Mucosa of descending colon (tissue), 3 donors: ENCODE measurements around the gene DLK2. TPM values are rescaled to one million over a fixed set of nuclear protein-coding genes. Genes with fewer than 3 reads are reported as not detected.
"Not testable (repeated sequence)": the region's sequence is repeated elsewhere in the genome, so short reads cannot be mapped to it uniquely, and the experiment has no call there.

ENCODE experiments used
- ATAC-seq: fragments of 200-7000 bp; cut with Tn5 transposase; one replicate; pipeline ENCODE4 v1.9.1; 2020; ENCODE audit warnings: mild to moderate bottlenecking, moderate library complexity
- DNase-seq, 3 donors: peaks; one replicate each; pipeline ENCODE4 v3.0.0-alpha.2; 2020
- H3K36me3 ChIP-seq: fragments of 200-600 bp; one replicate; pipeline ENCODE4 v1.8.0; 2021; ENCODE audit warnings: low read depth, mild to moderate bottlenecking
- H3K4me1 ChIP-seq: fragments of 200-600 bp; one replicate; pipeline ENCODE4 v1.8.0; 2021; ENCODE audit warnings: low read depth, mild to moderate bottlenecking
- H3K4me3 ChIP-seq: fragments of 200-600 bp; one replicate; pipeline ENCODE4 v1.8.0; 2021; ENCODE audit warnings: mild to moderate bottlenecking
- H3K9me3 ChIP-seq: fragments of 200-600 bp; one replicate; pipeline ENCODE4 v1.8.0; 2021; ENCODE audit warnings: mild to moderate bottlenecking
- intact Hi-C, 2 donors: fragments of 100-400 bp; cut with DNase I in 1 of 2; cut with micrococcal nuclease in 1 of 2; formaldehyde crosslinking; loops; one replicate each; pipeline versions ENCODE4 v1.11.0 to v1.11.1; 2022; cut with DNase I, micrococcal nuclease
- total RNA-seq, 3 donors: library from RNA; stranded (reverse); fragmentation: NEBNext Ultra II Directional in 2 of 3; extraction: Animal tissue kit (Norgen Biotek cat#: 25700) in 2 of 3; gene quantifications; one replicate each; pipeline versions ENCODE4 v1.2.1 to v1.2.4, GENCODE V29; 2021 to 2023
- TF ChIP-seq, protein P1 (sequence below): fragments of 200-600 bp; IDR thresholded peaks from one replicate; pipeline ENCODE4 v1.8.0; 2022; ENCODE audit warnings: antibody characterized with exemption, mild to moderate bottlenecking
- donor health status: DM: no; HTN: no; CAD: no; lungs with moderate emphysema.
- donor health status: DM: no; HTN: no; CAD: no.
- donor health status: DM: no; HTN: yes; CAD: no.

Gene DLK2
- total RNA-seq, 3 donors from 2014 or later, result 0.47 TPM; not detected in 2

- Histone ChIP-seq H3K4me3 (no peak overlapping the region), H3K9me3 (no peaks in the 10 kb centered on the region), H3K4me1 (peaks cover 11% of the 10 kb centered on the region), H3K36me3 (no peaks in the 10 kb centered on the region)
- DNase-seq, result no peak
- intact Hi-C loops, result no loop called here
- TF ChIP-seq, protein P1, sequence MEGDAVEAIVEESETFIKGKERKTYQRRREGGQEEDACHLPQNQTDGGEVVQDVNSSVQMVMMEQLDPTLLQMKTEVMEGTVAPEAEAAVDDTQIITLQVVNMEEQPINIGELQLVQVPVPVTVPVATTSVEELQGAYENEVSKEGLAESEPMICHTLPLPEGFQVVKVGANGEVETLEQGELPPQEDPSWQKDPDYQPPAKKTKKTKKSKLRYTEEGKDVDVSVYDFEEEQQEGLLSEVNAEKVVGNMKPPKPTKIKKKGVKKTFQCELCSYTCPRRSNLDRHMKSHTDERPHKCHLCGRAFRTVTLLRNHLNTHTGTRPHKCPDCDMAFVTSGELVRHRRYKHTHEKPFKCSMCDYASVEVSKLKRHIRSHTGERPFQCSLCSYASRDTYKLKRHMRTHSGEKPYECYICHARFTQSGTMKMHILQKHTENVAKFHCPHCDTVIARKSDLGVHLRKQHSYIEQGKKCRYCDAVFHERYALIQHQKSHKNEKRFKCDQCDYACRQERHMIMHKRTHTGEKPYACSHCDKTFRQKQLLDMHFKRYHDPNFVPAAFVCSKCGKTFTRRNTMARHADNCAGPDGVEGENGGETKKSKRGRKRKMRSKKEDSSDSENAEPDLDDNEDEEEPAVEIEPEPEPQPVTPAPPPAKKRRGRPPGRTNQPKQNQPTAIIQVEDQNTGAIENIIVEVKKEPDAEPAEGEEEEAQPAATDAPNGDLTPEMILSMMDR, result no peak
- ATAC-seq, result no peak
Measured at GRCh38 chr6:43428874-43429273, 26.5 kb downstream of the DLK2 start.

DNA sequence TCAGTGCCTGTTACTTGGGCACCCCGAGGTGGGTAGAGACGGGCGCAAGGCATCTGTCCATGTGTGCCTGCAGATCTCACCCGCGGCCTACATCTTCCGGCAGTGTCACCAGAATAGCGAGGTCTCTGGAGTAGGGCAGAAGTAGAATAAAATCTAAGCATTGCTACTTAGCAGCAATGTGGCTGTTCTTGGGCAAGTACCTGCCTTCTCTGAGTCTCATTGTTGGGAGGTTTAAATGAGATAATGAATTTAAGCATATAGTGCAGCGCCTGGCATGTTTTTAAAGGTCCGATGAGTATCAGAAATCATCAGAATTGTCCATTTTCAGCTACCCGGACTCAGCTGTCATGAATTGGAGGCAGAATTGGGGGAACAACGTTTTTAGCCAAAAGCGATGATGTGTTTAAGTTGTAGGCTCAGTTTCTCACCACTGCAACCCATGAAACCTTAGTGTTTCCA lies 27.2 kb downstream of the DLK2 start:
- TF ChIP-seq, protein P1, result no peak
- peaks cover 11% of the 10 kb centered on the region for H3K4me1 ChIP-seq
- DNase-seq (no peak), ATAC-seq (peak; percentile 57)
- no peaks in the 10 kb centered on the region for H3K36me3 ChIP-seq
- H3K9me3 ChIP-seq, result no peaks in the 10 kb centered on the region
- peak overlapping the region; percentile 54 for H3K4me3 ChIP-seq
- intact Hi-C loops, result no loop called here

DNA sequence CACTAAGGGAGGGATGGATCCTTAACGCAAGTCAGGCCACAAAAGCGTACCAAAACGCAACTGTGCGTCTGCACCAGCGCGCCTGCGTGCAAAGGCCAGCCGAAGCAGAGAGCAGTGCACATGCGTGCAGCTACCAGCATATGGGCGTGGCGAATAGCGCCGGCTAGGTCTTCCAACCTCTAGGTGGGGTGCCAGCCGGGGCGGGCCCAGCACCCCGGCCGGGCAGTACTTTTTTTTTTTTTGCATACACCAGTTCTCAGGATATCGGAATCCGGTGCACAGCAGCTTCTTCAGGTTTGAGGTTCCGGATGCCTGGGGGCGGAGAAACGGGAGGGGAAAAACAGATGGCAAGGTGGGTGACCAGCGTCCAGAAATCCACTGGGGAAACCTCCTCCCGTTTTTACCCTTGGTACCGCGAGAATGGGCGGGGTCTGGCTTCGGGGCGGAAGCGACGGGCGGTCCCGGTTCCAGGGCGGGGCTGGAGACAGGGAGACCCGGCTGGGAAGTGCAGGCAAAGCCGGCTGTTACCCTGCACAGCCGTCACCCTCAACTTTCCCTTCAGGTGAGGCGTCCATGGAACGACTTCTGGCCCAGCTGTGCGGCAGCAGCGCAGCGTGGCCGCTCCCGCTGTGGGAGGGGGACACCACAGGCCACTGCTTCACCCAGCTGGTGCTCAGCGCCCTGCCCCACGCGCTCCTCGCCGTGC lies 27.8 kb downstream of the DLK2 start, which contains the start of gene ABCC10:
Gene ABCC10 (plus strand): TSS at position 136 of the 706 bp plus-strand sequence. CDS start 438 bp downstream, at position 574.
- TF ChIP-seq, protein P1, result peak; percentile 25
- intact Hi-C loops, result no loop called here
- DNase-seq (peak; percentile 96 to 98 (median 97)), ATAC-seq (peak; percentile 97)
- Histone ChIP-seq H3K36me3 (no peaks in the 10 kb centered on the region), H3K4me3 (peak within 1 kb of the TSS; percentile 54), H3K9me3 (no peaks in the 10 kb centered on the region), H3K4me1 (peaks cover 11% of the 10 kb centered on the region)

GRCh38 chr6:43426928-43427405 lies 28.4 kb downstream of the DLK2 start:
- Histone ChIP-seq H3K36me3 (no peaks in the 10 kb centered on the region), H3K9me3 (no peaks in the 10 kb centered on the region), H3K4me1 (peaks cover 11% of the 10 kb centered on the region), H3K4me3 (no peak overlapping the region)
- intact Hi-C loops, result no loop called here
- ATAC-seq (no peak), DNase-seq (peak in 1 of 3 donors; percentile 15)
- TF ChIP-seq, protein P1, result no peak

- intact Hi-C loops, H3K4me3 ChIP-seq, DNase-seq, H3K9me3 ChIP-seq, ATAC-seq, H3K36me3 ChIP-seq: not testable (repeated sequence)
- H3K4me1 ChIP-seq, result peaks cover 11% of the 10 kb centered on the region
Measured at GRCh38 chr6:43425083-43425482, 30.3 kb downstream of the DLK2 start.

DNA sequence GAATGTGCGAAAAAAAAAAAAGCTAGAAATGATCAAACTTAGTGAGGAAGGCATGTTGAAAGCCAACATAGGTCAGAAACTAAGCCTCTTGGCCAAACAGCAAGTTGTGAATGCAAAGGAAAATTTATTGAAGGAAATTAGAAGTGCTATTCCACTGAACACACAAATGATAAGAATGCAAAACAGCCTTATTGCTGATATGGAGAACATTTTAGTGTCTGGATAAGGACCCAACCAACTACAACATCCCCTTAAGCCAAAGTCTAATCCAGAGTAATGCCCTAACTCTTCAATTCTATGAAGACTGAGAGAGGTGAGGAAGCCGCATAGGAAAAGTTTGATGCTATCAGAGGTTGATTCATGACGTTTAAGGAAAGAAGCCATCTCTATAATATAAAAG lies 33.5 kb downstream of the DLK2 start:
- Histone ChIP-seq H3K4me1 (no peaks in the 10 kb centered on the region), H3K36me3 (no peaks in the 10 kb centered on the region), H3K9me3 (no peaks in the 10 kb centered on the region), H3K4me3 (no peak overlapping the region)
- TF ChIP-seq, protein P1, result no peak
- DNase-seq (no peak), ATAC-seq (no peak)
- intact Hi-C loops, result no loop called here
